Cardiac fibroblast (primary cell): ENCODE measurements around the gene GVQW3.
A peak's percentile ranks its signal among the peaks of the same experiment; 100 is the strongest.

Source experiments
- DNase-seq, 2 donors: peaks; one replicate each; pipeline versions ENCODE4 v3.0.0 to v3.0.0-alpha.2; 2010; ENCODE audit warnings: low read depth in 2 of 2
- H3K4me3 ChIP-seq, 2 donors: replicated peaks in 1 of 2; 1 replicate in 1 of 2; 2 replicates in 1 of 2; pipeline ENCODE4 v1.5.1; 2011; ENCODE audit warnings: low read depth in 2 of 2, low read length in 2 of 2, mild to moderate bottlenecking in 2 of 2, moderate library complexity in 1 of 2
- TF ChIP-seq, protein P1 (sequence below): IDR thresholded peaks from one replicate; pipeline ENCODE4 v1.5.1; 2011; ENCODE audit warnings: low read depth, mild to moderate bottlenecking, low read length, inconsistent platforms

Gene GVQW3

DNA sequence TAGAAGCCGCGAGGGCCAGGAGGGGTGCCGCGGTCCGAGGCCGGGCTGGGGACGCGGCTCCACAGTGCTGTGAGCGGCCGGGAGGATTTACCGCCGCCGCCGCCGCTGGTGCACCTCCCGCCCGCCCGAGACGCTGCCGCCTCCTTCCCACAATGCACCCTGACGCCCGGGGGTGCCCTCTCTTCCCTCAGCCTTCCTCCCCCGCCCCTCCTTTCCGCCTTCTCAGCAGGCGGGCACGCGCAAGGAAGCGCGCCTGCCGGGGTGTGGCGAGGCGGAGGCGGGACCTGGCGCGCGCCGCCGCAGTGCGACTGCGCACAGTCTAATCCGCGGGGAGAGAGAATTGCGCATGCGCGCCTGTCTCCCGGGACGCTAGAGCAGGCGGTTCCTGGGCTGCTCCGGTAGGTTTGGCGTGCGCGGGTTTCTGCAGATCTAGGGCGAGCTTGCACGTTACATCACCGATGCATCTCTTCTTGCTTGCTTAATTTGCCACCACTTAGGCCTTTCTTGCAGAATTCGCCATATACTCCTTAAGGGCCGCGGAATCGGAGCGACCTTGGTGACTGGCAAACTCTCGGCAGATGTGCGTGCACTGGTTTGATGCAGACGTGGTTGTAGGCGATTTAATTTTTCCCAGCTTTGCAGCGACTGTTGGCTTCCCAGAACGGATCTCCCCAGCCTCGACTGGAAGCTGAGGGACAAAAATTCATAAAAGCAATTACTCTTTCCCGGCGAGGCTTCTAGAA, at the start of gene GVQW3, which contains the start of gene THAP12:
Gene GVQW3 (plus strand): TSS at position 347 of the 743 bp plus-strand sequence. CDS start 506 bp downstream, outside the sequence.
Gene THAP12 (minus strand): TSS at position 156 of the 743 bp plus-strand sequence. CDS start 296 bp downstream, outside the sequence.
- peak within 1 kb of the TSS; percentile 76 to 81 for H3K4me3 ChIP-seq
- TF ChIP-seq, protein P1, sequence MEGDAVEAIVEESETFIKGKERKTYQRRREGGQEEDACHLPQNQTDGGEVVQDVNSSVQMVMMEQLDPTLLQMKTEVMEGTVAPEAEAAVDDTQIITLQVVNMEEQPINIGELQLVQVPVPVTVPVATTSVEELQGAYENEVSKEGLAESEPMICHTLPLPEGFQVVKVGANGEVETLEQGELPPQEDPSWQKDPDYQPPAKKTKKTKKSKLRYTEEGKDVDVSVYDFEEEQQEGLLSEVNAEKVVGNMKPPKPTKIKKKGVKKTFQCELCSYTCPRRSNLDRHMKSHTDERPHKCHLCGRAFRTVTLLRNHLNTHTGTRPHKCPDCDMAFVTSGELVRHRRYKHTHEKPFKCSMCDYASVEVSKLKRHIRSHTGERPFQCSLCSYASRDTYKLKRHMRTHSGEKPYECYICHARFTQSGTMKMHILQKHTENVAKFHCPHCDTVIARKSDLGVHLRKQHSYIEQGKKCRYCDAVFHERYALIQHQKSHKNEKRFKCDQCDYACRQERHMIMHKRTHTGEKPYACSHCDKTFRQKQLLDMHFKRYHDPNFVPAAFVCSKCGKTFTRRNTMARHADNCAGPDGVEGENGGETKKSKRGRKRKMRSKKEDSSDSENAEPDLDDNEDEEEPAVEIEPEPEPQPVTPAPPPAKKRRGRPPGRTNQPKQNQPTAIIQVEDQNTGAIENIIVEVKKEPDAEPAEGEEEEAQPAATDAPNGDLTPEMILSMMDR: no peak
- DNase-seq: peak; percentile 97 to 99

DNA sequence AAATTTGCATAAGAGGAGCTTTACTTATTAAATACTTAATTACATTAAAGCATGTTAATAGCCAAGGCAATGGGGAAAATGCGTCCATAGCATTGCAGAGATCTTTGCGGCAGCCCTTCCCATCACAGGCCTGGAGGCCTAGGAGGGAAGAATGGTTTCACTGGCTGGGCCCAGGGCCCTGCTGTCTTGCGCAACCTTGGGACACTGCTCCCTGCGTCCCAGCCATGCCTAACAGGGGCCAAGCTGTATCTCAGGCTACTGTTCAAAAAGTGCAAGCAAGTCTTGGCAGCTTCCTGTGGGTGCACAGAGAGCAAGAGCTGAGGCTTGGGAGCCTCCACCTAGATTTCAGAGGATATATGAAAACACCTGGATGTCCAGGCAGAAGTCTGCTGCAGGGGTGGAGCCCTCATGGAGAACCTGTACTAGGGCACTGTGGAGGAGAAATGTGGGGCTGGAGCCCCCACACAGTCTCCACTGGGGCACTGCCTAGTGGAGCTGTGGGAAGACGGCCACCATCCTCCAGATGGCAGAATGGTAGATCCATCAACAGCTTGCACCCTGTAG, 46.2 kb upstream of the GVQW3 start:
- TF ChIP-seq, protein P1: no peak
- no peak for DNase-seq
- H3K4me3 ChIP-seq: no peak overlapping the region

- DNase-seq: no peak
- TF ChIP-seq, protein P1: no peak
- no peak overlapping the region for H3K4me3 ChIP-seq
Measured at GRCh38 chr11:76335842-76336241, 45.3 kb upstream of the GVQW3 start.

DNA sequence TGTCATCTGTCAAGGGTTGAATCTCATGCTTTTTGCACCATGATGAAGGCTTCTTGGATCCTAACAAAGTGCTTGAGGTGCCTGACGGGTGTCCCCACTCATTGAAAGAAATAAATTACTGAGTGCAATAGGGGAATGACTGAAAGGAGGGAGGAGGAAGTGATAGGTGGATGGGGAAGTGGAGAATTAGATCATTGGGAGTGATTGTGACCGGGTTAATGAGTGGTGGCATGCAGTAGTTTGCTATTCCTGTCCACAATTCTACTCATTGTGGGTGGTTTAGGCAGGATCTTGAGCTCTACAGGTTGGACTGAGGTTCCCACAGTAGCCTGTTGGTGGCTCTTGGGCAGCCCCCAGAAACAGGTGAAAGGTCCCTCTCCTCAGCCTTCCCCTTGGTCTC, 44.5 kb upstream of the GVQW3 start:
- TF ChIP-seq, protein P1: no peak
- no peak for DNase-seq
- no peak overlapping the region for H3K4me3 ChIP-seq

GRCh38 chr11:76337469-76337868, 43.7 kb upstream of the GVQW3 start:
- TF ChIP-seq, protein P1: no peak

GRCh38 chr11:76337923-76338322, 43.2 kb upstream of the GVQW3 start:
- DNase-seq: no peak
- H3K4me3 ChIP-seq: no peak overlapping the region
- TF ChIP-seq, protein P1: no peak

More at GRCh38 chr11:76337469-76337868, 43.7 kb upstream of the GVQW3 start:
- H3K4me3 ChIP-seq: no peak overlapping the region
- DNase-seq: no peak
